Hippocampal formation (tissue), 2 donors: ENCODE data around the gene SLC35B2.
A peak's percentile ranks its signal among the peaks of the same experiment; 100 is the strongest.

Source experiments
- DNase-seq, 2 donors: peaks; one replicate each; lab custom pipeline; 2025; lab: John Stamatoyannopoulos, UW

The SLC35B2 gene

DNA sequence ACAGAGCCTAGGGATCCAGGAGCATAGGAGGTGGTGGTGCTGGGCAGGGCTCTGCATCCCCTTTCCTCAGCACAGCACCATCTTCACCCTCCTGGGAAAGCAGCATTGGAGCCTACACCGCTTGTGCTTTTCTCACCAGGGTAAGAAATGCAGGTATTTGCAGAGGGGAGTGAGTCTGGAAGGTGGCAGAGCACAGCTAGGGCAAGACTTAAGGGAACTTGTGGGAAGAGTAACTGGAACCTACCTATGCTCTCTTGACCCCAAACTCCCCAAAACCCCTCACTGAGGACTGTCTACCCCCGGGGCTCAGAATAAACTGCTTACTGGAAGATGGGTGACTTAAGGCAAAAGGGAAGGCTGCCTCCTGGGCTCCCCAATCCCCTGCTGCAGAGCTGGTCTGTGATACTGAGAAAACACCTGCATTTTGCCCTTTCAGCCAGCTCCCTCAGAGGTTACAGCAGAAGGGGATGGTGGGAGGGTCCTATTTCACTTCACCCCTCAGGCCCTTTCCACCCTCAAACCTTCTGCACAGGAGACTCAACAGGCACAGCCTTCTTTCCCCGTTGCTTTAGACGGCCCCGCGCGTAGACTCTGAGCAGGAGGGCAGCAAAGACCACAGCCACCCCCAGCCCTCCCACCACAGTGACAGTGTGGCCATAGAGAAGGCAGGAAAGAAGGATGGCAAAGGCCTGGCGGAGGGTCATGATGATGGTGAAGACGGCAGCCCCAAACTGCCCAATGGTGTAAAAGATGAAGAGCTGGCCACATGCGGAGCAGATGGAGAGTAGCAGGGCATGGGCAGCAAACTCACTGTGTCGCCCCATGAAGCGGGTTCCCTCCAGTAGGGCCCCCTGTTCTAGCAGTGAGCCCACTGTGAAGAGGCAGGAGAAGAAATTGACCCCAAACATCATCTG is 2.9 kb downstream of the SLC35B2 start:
- no peak for DNase-seq

DNA sequence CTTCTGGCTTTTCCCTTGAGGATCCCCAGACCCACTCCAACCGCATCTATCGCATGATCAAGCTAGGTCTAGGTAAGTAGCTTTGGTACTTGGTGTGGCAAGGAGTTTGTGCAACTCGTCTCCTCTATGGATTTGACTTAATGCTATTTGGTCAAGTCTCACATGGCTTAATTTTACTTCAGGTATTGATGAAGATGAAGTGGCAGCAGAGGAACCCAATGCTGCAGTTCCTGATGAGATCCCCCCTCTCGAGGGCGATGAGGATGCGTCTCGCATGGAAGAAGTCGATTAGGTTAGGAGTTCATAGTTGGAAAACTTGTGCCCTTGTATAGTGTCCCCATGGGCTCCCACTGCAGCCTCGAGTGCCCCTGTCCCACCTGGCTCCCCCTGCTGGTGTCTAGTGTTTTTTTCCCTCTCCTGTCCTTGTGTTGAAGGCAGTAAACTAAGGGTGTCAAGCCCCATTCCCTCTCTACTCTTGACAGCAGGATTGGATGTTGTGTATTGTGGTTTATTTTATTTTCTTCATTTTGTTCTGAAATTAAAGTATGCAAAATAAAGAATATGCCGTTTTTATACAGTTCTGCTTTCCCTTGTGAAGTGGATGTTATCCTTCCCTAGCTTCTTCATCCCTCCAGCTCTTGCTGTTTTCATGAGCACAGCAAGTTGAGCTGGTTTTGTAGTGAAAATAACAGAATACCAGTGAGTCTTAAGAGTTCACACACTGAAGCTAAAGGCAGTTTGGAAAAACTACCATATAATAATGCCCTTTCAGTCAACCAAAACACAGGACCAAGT is 3.8 kb downstream of the SLC35B2 start:
- DNase-seq: no peak

DNA sequence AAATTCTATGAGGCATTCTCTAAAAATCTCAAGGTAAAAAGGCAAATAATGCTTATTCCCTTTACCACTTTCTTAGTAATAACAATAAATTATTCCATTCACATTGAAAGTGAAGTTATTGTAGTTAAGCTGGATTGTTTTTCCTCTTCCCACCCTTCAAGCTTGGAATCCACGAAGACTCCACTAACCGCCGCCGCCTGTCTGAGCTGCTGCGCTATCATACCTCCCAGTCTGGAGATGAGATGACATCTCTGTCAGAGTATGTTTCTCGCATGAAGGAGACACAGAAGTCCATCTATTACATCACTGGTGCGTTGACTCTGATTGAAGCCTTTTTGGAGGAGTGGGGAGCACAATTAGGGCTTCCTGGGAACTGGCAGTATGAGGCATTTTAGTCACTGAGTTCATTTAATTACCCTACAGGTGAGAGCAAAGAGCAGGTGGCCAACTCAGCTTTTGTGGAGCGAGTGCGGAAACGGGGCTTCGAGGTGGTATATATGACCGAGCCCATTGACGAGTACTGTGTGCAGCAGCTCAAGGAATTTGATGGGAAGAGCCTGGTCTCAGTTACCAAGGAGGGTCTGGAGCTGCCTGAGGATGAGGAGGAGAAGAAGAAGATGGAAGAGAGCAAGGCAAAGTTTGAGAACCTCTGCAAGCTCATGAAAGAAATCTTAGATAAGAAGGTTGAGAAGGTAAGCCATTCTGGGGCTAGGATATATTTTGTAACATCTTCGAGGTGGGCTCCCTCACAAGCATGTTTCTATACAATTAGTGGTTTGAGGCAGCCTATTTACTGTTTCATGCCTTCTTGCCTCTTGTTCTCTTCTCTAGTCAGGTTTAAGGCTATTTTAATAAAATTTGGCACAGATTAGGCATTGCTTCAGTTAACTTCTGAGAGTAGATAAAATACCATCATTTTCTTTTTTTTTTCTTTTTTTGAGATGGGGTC is 5.5 kb downstream of the SLC35B2 start:
- no peak for DNase-seq

DNA sequence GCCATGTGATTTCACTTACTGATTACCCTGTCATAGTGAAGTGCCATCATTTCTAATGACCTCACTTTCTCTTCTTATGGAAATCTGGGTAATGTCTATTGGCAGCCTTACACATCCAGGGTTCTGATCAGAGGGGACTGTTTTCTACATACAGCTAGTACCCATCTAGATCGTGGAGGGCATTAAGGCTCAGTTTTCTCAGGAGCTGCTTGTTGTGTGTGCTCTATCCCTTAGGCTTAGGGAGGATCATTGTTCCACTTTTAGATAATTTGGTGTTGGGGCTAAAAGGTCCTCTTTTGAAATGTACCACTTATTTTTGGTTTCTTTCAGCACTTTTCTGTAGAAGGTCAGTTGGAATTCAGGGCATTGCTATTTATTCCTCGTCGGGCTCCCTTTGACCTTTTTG is 6.6 kb downstream of the SLC35B2 start:
- no peak for DNase-seq

DNA sequence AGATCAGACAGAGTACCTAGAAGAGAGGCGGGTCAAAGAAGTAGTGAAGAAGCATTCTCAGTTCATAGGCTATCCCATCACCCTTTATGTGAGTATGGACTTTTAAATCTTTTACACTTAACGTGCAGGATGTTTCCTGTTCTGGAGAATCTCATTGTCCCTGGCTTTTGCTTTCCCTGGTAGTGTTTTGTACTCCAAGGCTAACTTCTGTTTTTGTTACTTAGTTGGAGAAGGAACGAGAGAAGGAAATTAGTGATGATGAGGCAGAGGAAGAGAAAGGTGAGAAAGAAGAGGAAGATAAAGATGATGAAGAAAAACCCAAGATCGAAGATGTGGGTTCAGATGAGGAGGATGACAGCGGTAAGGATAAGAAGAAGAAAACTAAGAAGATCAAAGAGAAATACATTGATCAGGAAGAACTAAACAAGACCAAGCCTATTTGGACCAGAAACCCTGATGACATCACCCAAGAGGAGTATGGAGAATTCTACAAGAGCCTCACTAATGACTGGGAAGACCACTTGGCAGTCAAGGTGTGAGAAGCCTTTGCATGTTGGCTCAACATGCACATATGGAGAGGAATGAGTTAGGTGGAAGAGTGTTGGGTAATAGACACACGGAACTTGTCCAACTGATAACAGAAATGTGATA is 7.1 kb downstream of the SLC35B2 start:
- DNase-seq: no peak

DNA sequence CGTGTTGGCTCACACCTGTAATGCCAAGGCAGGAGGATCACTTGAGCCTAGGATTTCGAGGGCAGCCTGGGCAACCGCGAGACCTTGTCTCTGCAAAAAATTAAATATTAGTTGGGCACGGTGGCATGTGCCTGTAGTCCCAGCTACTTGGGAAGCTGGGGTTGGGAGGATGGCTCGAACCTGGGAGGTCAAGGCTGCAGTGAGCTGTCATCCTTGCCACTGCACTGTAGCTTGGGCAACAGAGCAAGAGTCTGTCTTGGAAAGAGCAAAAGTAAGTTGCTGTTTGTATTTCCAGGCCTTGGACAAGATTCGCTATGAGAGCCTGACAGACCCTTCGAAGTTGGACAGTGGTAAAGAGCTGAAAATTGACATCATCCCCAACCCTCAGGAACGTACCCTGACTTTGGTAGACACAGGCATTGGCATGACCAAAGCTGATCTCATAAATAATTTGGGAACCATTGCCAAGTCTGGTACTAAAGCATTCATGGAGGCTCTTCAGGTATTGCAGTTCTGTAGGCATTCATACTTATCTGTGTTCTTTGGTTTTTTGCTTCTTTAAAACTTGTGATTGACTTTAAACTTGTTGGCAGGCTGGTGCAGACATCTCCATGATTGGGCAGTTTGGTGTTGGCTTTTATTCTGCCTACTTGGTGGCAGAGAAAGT is 8.1 kb downstream of the SLC35B2 start:
- DNase-seq: no peak

DNA sequence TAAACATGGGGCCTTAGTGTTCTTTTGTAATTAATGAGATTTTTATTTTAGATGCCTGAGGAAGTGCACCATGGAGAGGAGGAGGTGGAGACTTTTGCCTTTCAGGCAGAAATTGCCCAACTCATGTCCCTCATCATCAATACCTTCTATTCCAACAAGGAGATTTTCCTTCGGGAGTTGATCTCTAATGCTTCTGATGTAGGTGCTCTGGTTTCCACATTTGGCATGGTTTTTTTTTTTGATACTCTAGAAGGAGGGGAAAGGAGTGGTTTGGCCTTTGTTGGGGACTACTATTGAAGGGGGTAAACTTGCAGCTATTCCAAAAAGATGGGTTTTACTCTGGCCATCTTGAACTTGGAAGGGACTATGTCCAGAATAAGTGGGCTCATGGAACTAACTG is 8.7 kb downstream of the SLC35B2 start:
- no peak for DNase-seq

DNA sequence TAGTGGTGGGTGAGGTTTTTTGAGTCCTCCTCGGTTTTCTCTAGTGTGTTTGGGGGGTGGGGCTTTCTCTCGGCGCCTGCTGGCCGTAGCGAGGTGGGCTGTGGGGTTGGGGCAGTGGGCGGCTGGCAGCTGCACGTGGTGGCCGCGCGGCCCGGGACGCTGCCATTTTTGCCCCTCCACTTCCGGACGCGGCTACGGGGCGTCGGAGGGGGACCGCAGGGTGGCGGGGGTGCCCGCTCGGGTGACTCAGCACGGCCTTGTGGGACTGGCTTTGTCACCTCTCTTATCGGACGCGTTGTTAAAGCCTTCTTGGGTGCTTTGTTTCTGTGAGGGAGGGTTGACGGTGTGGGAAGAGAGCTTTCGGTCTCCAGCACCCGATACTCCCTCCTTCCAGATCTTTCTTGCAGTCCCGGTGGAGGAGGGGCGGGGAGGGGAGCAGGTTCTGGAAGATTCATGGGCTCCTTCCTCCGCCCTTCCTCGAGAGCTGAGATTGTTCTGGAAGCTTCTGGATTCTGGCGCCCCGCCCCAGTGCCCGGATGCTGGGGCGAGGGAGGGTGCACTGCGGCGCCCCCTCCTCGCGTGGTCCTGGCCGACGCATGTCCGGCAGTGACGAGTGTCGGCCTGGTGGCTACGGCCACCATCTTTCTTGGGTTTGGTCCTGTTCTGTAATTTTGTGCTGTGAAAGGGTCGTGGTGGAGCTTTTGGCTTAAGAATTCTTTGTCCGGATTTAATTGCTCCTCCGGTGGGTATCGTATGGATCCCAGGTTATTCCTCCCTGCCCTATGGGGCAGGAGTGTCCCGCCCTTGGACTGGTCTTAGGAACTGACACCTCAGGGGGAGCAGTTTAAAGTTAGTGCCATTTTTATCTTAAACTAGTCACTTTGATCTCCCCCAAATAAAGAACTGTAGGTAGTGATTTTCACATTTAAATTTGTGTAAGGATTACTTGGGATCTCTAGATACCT is 9.7 kb downstream of the SLC35B2 start:
- peak in 1 of 2 donors; percentile 60 for DNase-seq

DNA sequence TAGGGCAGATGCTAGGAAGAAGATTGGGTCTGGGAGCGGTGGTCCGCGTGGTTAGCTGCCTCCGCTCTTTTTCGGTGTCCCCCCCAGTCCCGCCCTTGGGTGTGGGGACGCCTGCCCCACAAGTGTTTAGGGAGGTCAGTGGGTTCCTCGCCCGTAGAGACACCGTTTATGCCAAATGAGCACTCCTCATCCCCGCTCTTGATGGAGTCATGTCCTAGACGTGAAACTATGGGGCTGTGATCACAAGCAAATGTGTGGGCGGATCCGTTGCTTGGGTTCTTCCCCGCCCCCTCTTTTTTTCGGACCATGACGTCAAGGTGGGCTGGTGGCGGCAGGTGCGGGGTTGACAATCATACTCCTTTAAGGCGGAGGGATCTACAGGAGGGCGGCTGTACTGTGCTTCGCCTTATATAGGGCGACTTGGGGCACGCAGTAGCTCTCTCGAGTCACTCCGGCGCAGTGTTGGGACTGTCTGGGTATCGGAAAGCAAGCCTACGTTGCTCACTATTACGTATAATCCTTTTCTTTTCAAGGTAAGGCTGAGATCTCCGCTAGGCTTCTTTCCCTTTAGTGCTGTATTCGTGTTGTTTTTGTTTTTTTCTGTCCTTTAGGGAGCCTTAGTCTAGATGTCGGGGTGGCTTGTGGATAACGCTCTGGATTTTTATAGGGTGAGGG is 10.5 kb downstream of the SLC35B2 start, which contains the start of gene HSP90AB1:
TSS of gene HSP90AB1 (plus strand) at position 439 of the 675 bp plus-strand sequence. CDS start 1,529 bp downstream, outside the sequence.
- peak; percentile 88 to 95 for DNase-seq

DNA sequence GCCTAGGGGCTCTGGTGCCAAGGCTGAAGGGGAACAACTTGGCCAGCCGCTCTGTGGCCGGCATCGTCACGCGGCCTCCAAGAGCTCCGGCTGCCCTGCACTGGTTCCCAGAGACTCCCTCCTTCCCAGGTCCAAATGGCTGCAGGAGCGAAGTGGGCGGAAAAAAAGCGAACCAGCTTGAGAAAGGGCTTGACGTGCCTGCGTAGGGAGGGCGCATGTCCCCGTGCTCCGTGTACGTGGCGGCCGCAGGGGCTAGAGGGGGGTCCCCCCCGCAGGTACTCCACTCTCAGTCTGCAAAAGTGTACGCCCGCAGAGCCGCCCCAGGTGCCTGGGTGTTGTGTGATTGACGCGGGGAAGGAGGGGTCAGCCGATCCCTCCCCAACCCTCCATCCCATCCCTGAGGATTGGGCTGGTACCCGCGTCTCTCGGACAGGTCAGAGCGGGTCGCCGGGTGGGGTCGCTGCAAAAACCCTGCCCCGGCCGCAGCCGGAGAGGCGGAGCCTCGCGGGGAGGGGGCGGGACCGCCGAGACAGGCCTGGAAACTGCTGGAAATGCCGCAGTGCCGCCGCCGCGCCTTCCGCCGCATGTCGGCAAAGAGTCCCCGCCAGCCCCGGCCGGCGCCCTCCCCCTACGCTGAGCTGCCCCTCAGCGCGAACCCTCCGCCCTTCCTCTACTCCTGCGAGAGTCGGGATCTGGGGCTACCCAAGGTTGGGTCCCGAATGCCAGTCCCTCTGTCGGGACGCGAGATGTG is 11.2 kb downstream of the SLC35B2 start:
- peak; percentile 75 to 81 for DNase-seq

DNA sequence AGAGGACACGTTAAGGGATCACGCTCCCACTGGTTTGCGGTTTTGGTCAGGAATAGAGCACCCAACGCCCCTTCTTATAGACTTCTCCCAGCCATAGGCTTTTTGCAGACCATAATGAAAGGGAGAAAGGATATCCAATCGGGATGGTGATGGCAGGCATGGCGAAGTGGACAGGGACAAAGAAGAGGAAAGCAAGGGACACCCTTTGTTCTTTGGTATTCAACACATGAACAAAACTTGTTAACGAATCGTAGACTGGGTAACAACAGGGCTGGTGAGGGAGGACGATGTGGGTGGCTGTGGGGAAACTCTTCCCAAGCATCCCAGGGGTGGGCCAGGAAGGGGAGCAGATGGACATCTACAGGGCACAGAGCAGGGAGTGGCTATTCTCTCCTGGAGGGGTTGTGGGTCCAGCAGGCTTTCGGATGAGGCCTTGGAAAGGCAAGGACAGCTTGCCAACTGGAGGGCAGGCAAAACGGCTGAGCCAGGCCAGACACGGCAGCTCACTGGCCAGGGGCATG is 11.9 kb downstream of the SLC35B2 start:
- DNase-seq: no peak

DNA sequence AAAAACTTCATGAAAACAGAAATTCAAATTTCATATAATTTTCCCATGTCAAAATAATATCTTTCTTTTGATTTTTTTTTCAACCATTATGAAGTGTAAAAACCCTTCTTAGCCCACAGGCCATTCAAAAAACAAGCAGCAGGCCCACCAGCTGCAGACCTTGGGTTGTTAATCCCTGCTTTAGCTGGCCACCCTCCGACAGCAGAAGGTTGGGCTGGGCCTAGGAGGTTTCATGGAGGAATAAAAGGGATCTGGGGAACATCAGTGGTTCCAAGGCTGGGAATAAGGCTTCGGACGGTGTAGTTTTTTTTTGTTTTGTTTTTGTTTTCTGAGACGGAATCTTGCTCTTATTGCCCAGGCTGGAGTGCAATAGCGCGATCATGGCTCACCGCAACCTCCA is 14.0 kb downstream of the SLC35B2 start:
- DNase-seq: no peak

DNA sequence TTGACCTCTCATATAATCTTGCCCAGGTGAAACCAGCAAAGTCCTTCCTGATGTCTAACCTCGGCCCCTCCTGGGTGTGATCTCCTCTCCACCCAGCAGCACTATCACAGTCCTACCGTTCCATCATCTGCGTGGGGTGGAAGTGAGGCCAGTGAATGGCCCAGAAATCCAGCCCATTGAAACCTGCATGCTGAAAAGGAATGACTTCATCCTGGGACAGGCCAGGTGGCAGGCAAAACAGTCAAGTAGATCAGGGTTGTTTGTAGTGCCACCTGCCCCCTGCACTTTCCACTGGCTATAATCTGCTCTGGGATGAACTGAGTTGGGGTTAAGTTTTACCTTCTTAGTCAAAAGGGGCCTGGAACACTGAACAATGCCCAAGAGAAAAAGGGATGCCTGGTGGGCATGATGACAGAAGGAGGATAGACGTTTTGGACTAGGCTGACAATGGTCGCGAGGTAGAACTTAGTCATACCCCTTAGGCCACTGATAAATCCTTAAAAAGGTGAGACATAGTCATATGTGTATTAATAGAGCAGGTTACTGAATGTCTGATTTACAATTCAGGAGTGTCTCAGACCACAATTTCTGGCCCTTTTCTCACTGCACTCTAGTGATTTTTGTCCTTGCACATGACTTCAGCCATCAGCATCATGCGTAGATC is 18.5 kb downstream of the SLC35B2 start:
- DNase-seq: no peak

DNA sequence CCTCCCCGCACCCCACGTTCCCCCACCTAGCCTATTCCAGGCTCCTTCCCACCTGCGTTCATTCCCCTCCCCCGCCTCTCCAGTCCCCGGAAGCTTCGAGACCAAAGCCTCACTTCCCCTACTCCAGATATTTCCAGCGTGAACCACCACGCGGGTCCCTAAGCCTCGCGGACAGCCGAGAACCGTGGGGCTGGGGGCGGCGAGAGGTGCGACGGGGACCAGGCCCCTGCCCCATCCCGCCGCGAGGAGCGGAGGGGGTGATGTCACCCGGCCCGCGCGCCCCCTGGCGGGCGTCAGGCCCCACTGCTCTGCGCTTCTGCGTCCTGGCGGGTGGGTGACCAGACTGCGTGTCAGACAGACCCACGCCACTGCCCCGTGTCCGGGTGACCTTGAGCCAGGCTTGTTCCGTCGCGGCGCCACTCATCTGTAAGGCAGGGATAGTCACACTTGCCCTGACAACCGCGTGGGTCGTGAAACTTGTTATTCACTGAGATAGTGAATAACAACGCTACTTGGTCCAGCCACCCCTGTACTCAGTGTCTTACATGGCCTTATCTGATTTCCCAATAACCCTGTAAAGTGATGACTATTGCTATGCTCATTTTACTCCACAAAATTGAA is 19.4 kb downstream of the SLC35B2 start:
- DNase-seq: peak; percentile 38 to 79

DNA sequence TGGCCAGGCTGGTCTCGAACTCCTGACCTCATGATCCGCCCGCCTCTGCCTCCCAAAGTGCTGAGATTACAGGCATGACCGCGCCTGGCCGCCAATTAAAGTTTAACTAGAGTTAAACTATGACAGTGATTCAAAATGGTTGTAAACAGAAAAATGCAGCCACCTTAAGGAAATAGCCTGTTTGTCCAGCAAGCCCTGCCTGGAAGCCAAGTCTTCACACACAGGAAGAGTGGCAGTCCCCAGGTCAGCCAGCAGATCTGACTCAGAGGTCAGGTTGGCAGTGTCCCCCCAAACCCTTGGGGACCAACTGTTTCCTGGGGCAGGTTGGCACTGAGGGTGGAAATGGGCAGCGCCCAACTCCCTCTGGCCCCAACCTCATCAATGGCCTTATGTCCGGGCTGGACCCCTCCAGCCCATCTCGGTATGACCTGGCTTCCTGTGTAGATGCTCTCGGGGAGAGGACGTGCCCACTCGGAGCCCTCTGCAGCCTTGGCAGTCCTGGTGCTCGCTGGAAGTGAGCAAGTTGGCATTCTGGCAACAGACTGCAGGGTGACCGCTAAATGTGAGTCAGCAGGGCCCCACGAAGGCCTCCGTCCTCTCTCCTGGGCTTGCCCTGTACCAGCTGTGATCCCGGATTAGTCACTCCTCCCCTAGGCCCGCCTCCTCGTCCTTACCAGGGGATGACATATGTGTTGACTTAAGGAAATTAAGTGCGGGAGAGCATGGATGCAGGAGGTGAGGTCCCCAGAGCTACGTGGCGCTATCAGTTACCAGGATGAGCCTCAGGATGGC is 20.1 kb downstream of the SLC35B2 start:
- peak; percentile 52 to 69 for DNase-seq
